Measurements from ENCODE around the gene SPEN. TPM values are rescaled to one million over a fixed set of nuclear protein-coding genes. Genes with fewer than 3 reads are reported as not detected.
"Not testable (repeated sequence)": the region's sequence is repeated elsewhere in the genome, so short reads cannot be mapped to it uniquely, and the experiment has no call there.

Gene SPEN
- total and polyA plus RNA-seq, 2 of the 13 experiments (the other 11 are each of a cell fraction or from before 2014, with no cell fraction given): 4.8 to 14.0 TPM

- H2AFZ ChIP-seq (ENCODE audit: low read length); BruUV-seq (replicated peaks); H3K9me3 ChIP-seq (ENCODE audit: low read length); FAIRE-seq; ATAC-seq; H3K27ac ChIP-seq (ENCODE audit: extremely low read length, insufficient read depth, low read length); DNase-seq (ENCODE audit: low spot score); H3K27me3 ChIP-seq (ENCODE audit: control insufficient read depth in 1 of 2, insufficient read depth in 2 of 2, low read length in 2 of 2); H3K79me2 ChIP-seq (ENCODE audit: insufficient read depth, low read length); H3K4me2 ChIP-seq (ENCODE audit: low read depth, low read length); intact Hi-C loops (cut with micrococcal nuclease; ENCODE audit: unreplicated experiment); CTCF ChIA-PET (ENCODE audit: low intra/inter-chr PET ratio, low total read pairs); POLR2A ChIA-PET; H4K20me1 ChIP-seq (ENCODE audit: insufficient read depth, low read length); H3K9ac ChIP-seq (ENCODE audit: insufficient read depth, low read depth, low read length); in situ Hi-C loops (cut with HindIII; ENCODE audit: extremely low pct_ligation_motif_present, low pct_unique_long_range_greater_than_20kb); H3K4me1 ChIP-seq (ENCODE audit: insufficient read depth, low read length); H3K4me3 ChIP-seq (replicated peaks in 1 of 3; ENCODE audit: insufficient read depth in 1 of 3, low read depth in 2 of 3, low read length in 3 of 3): not testable (repeated sequence)
- 99% methylated on average over 8 of the region's 8 CpGs for WGBS (ENCODE audit: low lambda C conversion rate)
- H3K36me3 ChIP-seq (replicated peaks in 1 of 2; ENCODE audit: control insufficient read depth in 1 of 2, insufficient read depth in 2 of 2, low read length in 2 of 2): peaks cover 36 to 81% of the 10 kb centered on the region in 2 experiments
These were observed 78.9 kb downstream of the SPEN start for GRCh38 chr1:15926448-15926847.

- in situ Hi-C loops (cut with HindIII; ENCODE audit: extremely low pct_ligation_motif_present, low pct_unique_long_range_greater_than_20kb) (no loop called here), intact Hi-C loops (cut with micrococcal nuclease; ENCODE audit: unreplicated experiment) (no loop called here)
- Histone ChIP-seq H3K79me2 (ENCODE audit: insufficient read depth, low read length) (no peaks in the 10 kb centered on the region), H3K9me3 (ENCODE audit: low read length) (no peaks in the 10 kb centered on the region), H3K27ac (ENCODE audit: extremely low read length, insufficient read depth, low read length) (no peak overlapping the region), H3K9ac (ENCODE audit: insufficient read depth, low read depth, low read length) (no peak overlapping the region), H4K20me1 (ENCODE audit: insufficient read depth, low read length) (no peaks in the 10 kb centered on the region), H3K4me1 (ENCODE audit: insufficient read depth, low read length) (no peaks in the 10 kb centered on the region), H3K4me3 (replicated peaks in 1 of 3; ENCODE audit: insufficient read depth in 1 of 3, low read depth in 2 of 3, low read length in 3 of 3) (no peak overlapping the region), H2AFZ (ENCODE audit: low read length) (no peak overlapping the region), H3K4me2 (ENCODE audit: low read depth, low read length) (no peak overlapping the region), H3K36me3 (replicated peaks in 1 of 2; ENCODE audit: control insufficient read depth in 1 of 2, insufficient read depth in 2 of 2, low read length in 2 of 2) (peaks cover 47 to 83% of the 10 kb centered on the region in 2 experiments), H3K27me3 (ENCODE audit: control insufficient read depth in 1 of 2, insufficient read depth in 2 of 2, low read length in 2 of 2) (no peaks in the 10 kb centered on the region)
- POLR2A ChIA-PET: no interaction called here
- ATAC-seq (no peak), DNase-seq (ENCODE audit: low spot score) (no peak), FAIRE-seq (no peak)
- 96% methylated on average over 17 of the region's 17 CpGs for WGBS (ENCODE audit: low lambda C conversion rate)
- BruUV-seq (replicated peaks): no TSS peak
- CTCF ChIA-PET (ENCODE audit: low intra/inter-chr PET ratio, low total read pairs): no interaction called here
- TF ChIP-seq ISX (CRISPR knock-in tag; conservative IDR thresholded peaks at IDR 0.05) (no peak), REXO4 (CRISPR knock-in tag; IDR thresholded peaks at IDR 0.05; ENCODE audit: borderline replicate concordance) (no peak), ZNF687 (CRISPR knock-in tag; IDR thresholded peaks at IDR 0.05) (no peak), TBX3 (IDR thresholded peaks at IDR 0.05; ENCODE audit: borderline replicate concordance) (no peak), ZMAT3 (CRISPR knock-in tag; conservative IDR thresholded peaks at IDR 0.05) (no peak), ZNF362 (CRISPR knock-in tag; IDR thresholded peaks at IDR 0.05; ENCODE audit: borderline replicate concordance) (no peak), FOXJ3 (CRISPR knock-in tag; IDR thresholded peaks at IDR 0.05; ENCODE audit: borderline replicate concordance) (no peak), UBTF (CRISPR knock-in tag; IDR thresholded peaks at IDR 0.05) (no peak)
These were observed 81.8 kb downstream of the SPEN start for GRCh38 chr1:15928971-15929965.
